Measurements from ENCODE around the gene MSRB3.
"Not testable (repeated sequence)": the region's sequence is repeated elsewhere in the genome, so short reads cannot be mapped to it uniquely, and the experiment has no call there.

MSRB3 gene

GRCh38 chr12:65278576-65279368, at the start of gene MSRB3:
TSS of gene MSRB3 (plus strand) at chr12:65278683. CDS start at chr12:65308580, 29,897 bp downstream.
- FAIRE-seq, result no peak

GRCh38 chr12:65229441-65229840, 49.0 kb upstream of the MSRB3 start:
- no peak for FAIRE-seq

GRCh38 chr12:65232476-65233077, 45.9 kb upstream of the MSRB3 start:
- FAIRE-seq, result peak; percentile 98

GRCh38 chr12:65237153-65237552, 41.3 kb upstream of the MSRB3 start:
- no peak for FAIRE-seq

GRCh38 chr12:65238609-65239008, 39.9 kb upstream of the MSRB3 start:
- no peak for FAIRE-seq

- no peak for FAIRE-seq
These were observed 29.5 kb upstream of the MSRB3 start for GRCh38 chr12:65248656-65249633.

- FAIRE-seq, result no peak
These were observed 26.0 kb upstream of the MSRB3 start for GRCh38 chr12:65252515-65252914.

- FAIRE-seq, result no peak
These were observed 20.5 kb upstream of the MSRB3 start for GRCh38 chr12:65257986-65258385.

GRCh38 chr12:65259501-65259900, 19.0 kb upstream of the MSRB3 start:
- no peak for FAIRE-seq

GRCh38 chr12:65263777-65264176, 14.7 kb upstream of the MSRB3 start:
- no peak for FAIRE-seq

GRCh38 chr12:65266408-65266807, 12.1 kb upstream of the MSRB3 start:
- no peak for FAIRE-seq

- FAIRE-seq, result no peak
These were observed 8.9 kb upstream of the MSRB3 start for GRCh38 chr12:65269603-65270002.

- FAIRE-seq, result no peak
These were observed 3.7 kb upstream of the MSRB3 start for GRCh38 chr12:65274602-65275272.

- FAIRE-seq, result no peak
These were observed 2.9 kb upstream of the MSRB3 start for GRCh38 chr12:65275627-65276026.

GRCh38 chr12:65276916-65277530, 1.5 kb upstream of the MSRB3 start:
- no peak for FAIRE-seq

GRCh38 chr12:65277994-65278575, 398 bp upstream of the MSRB3 start:
- no peak for FAIRE-seq

GRCh38 chr12:65279369-65280112, 1.1 kb downstream of the MSRB3 start:
- no peak for FAIRE-seq

GRCh38 chr12:65280306-65280705, 1.8 kb downstream of the MSRB3 start:
- FAIRE-seq, result no peak

- no peak for FAIRE-seq
These were observed 4.4 kb downstream of the MSRB3 start for GRCh38 chr12:65282840-65283239.

- FAIRE-seq, result not testable (repeated sequence)
These were observed 7.0 kb downstream of the MSRB3 start for GRCh38 chr12:65285532-65285931.

GRCh38 chr12:65287426-65287825, 8.9 kb downstream of the MSRB3 start:
- FAIRE-seq, result no peak
